GM12874 (cell line): ENCODE data around the gene ARHGAP33.

Experiments
- CTCF ChIP-seq: IDR thresholded peaks from 2 replicates; pipeline ENCODE4 v1.5.1; 2011; ENCODE audit warnings: low read depth, mild to moderate bottlenecking, control low read depth, low read length, moderate library complexity; ENCODE audit not compliant: insufficient read depth

ARHGAP33 gene

GRCh38 chr19:35764432-35765315 is 10.7 kb upstream of the ARHGAP33 start:
- TF ChIP-seq CTCF, result no peak

- no peak for TF ChIP-seq CTCF
These were observed 8.7 kb upstream of the ARHGAP33 start for GRCh38 chr19:35766571-35767104.

GRCh38 chr19:35767288-35768081 is 7.9 kb upstream of the ARHGAP33 start:
- TF ChIP-seq CTCF, result no peak

DNA sequence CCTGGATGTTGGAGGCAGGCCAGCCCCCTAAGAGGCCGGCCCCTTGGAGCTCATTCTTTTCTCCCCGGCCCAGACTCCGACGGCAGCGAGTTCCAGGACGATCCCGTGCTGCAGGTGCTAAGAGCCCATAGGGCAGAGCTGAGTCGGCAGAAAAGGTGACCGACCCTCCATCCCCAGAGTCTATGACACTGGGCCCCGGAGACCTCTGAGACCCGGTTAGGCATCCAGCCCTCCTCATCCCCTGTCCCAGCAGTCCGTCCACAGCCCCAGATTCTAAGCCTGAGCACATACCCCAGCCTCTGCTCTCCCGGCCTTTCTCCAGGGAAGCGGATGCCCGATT is 7.3 kb upstream of the ARHGAP33 start:
- TF ChIP-seq CTCF, result no peak

DNA sequence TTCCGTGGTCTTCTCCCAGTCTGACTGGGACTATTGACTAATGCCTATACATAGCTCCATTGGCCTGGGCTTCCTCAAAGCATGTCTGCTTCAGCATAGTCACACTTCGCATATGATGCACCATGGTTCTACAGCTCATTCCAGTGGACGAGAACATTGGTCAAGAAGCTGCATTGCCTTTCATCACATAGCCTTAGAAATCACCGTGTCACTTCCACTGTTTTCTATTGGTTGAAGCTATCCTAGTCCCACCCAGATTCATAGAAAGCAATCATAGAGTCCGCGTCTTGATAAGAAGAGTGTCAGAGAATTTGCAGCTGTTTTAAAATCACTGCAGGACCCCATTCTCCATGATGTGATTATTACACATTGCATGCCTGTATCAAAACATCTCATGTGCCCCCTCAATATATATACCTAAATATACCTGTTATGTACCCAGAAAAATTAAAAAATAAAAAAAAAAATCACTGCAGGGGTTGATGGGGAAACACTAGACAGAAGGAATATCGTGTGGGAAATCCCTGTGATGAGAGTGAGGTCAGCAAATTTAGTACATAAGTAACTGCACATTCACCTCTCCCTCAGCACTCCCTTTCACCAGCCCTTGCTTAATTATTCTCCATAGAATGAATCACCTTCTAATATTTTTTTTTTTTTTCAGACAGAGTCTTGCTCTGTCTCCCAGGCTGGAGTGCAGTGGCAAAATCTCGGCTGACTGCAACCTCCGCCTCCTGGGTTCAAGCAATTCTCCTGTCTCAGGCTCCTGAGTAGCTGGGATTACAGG is 2.2 kb upstream of the ARHGAP33 start:
- TF ChIP-seq CTCF, result no peak

- no peak for TF ChIP-seq CTCF
These were observed 904 bp upstream of the ARHGAP33 start for GRCh38 chr19:35774274-35775045.
